Activated CD4-positive, alpha-beta memory T cell treated with anti-CD3 and anti-CD28 coated beads for 36 hours (primary cell): Measurements from ENCODE around the gene TXK. TPM values are rescaled to one million over a fixed set of nuclear protein-coding genes. Genes with fewer than 3 reads are reported as not detected.

Experiments used
- CTCF ChIA-PET: fragments of 350-600 bp; sonication (Branson Sonifier 250); formaldehyde crosslinking; loops from one replicate; lab custom pipeline; 2021; ENCODE audit warnings: antibody characterized with exemption, inconsistent platforms; lab: Charles Lee
- POLR2A ChIA-PET: fragments of 350-600 bp; sonication (Branson Sonifier 250); formaldehyde crosslinking; loops from one replicate; lab custom pipeline; 2021; ENCODE audit warnings: antibody characterized with exemption; lab: Charles Lee
- DNase-seq: peaks from one replicate; pipeline ENCODE4 v3.0.0-alpha.2; 2020
- H3K27ac Mint-ChIP-seq: one replicate; pipeline ENCODE4 v1.8.0; 2021; ENCODE audit warnings: mixed read lengths
- H3K27me3 Mint-ChIP-seq: one replicate; pipeline ENCODE4 v1.8.0; 2021; ENCODE audit warnings: mixed read lengths
- H3K36me3 Mint-ChIP-seq: one replicate; pipeline ENCODE4 v1.8.0; 2021; ENCODE audit warnings: mixed read lengths
- H3K4me1 Mint-ChIP-seq: one replicate; pipeline ENCODE4 v1.8.0; 2021; ENCODE audit warnings: low read depth, mixed read lengths
- H3K4me3 Mint-ChIP-seq: one replicate; pipeline ENCODE4 v1.8.0; 2021; ENCODE audit warnings: mild to moderate bottlenecking, mixed read lengths
- H3K9me3 Mint-ChIP-seq: one replicate; pipeline ENCODE4 v1.8.0; 2021; ENCODE audit warnings: mixed read lengths
- intact Hi-C: fragments of 100-400 bp; cut with micrococcal nuclease; formaldehyde crosslinking; loops from one replicate; pipeline ENCODE4 v1.15.1; 2023
- total RNA-seq, 2 experiments: library from RNA; stranded (reverse); gene quantifications; one replicate each; pipeline ENCODE4 v1.2.3, GENCODE V29; 2021

Gene TXK
- total RNA-seq, 2 experiments from 2014 or later: 16.5 to 18.4 TPM

GRCh38 chr4:48018112-48018511 is 115.9 kb downstream of the TXK start:
- H3K4me1 Mint-ChIP-seq: peaks cover 25% of the 10 kb centered on the region
- no peaks in the 10 kb centered on the region for H3K9me3 Mint-ChIP-seq
- no peak overlapping the region for H3K27ac Mint-ChIP-seq
- intact Hi-C loops: loop anchor here (5.0 kb wide), 1 partner anchor 69 kb away; no protein-coding TSS in a partner anchor
- ChIA-PET CTCF (interaction anchor here (0.6 to 3.9 kb wide), 9 partner anchors 15 to 127 kb away, joined by 3 to 37 read pairs (median 5); no protein-coding TSS in a partner anchor), POLR2A (no interaction called here)
- no peaks in the 10 kb centered on the region for H3K36me3 Mint-ChIP-seq
- DNase-seq: no peak
- H3K4me3 Mint-ChIP-seq: no peak overlapping the region
- H3K27me3 Mint-ChIP-seq: peaks cover 20% of the 10 kb centered on the region

- Mint-ChIP-seq H3K27me3 (peaks cover 21% of the 10 kb centered on the region), H3K9me3 (no peaks in the 10 kb centered on the region), H3K4me3 (peak overlapping the region; percentile 73), H3K4me1 (peaks cover 25% of the 10 kb centered on the region), H3K27ac (no peak overlapping the region), H3K36me3 (no peaks in the 10 kb centered on the region)
- ChIA-PET POLR2A (no interaction called here), CTCF (interaction anchor here (1.3 to 3.9 kb wide), 6 partner anchors 14 to 128 kb away, joined by 5 to 37 read pairs (median 6); no protein-coding TSS in a partner anchor)
- DNase-seq: peak; percentile 59
- intact Hi-C loops: loop anchor here (2.0 to 5.0 kb wide), 2 partner anchors 70 to 102 kb away; partner anchors contain the start of gene NFXL1
Measured at GRCh38 chr4:48017108-48017571, 116.9 kb downstream of the TXK start.

Other genes starting within 250 kb of the TXK start
- gene NFXL1, start 219.7 kb downstream of the TXK start, total RNA-seq: 10 to 100 TPM; 10.9 to 12.0 TPM
- gene CNGA1, start 117.6 kb downstream of the TXK start, total RNA-seq: under 1 TPM in 1 of 2 experiments, not detected in 1; 0.70 TPM
- 1 to 10 TPM; 1.3 to 1.9 TPM for gene NIPAL1, start 117.5 kb downstream of the TXK start, total RNA-seq
- 1 to 10 TPM; 1.8 to 3.0 TPM for gene TEC, start 135.6 kb upstream of the TXK start, total RNA-seq
- 10 to 100 TPM; 54.9 to 63.8 TPM for gene SLAIN2, start 207.3 kb upstream of the TXK start, total RNA-seq